HUES6 (cell line): ENCODE measurements around the gene ARHGEF17.

Experiments
- H3K27ac ChIP-seq: 2 replicates; pipeline ENCODE4 v1.7.0; 2013; ENCODE audit warnings: low read depth, mild to moderate bottlenecking, low read length, inconsistent platforms
- H3K27me3 ChIP-seq: 2 replicates; pipeline ENCODE4 v1.6.1; 2013; ENCODE audit warnings: low read length; ENCODE audit not compliant: control insufficient read depth, insufficient read depth
- H3K36me3 ChIP-seq: 2 replicates; pipeline ENCODE4 v1.6.1; 2013; ENCODE audit warnings: low read length; ENCODE audit not compliant: control insufficient read depth, insufficient read depth
- H3K4me1 ChIP-seq: 2 replicates; pipeline ENCODE4 v1.6.1; 2013; ENCODE audit warnings: low read length; ENCODE audit not compliant: control insufficient read depth, insufficient read depth
- H3K4me3 ChIP-seq: 2 replicates; pipeline ENCODE4 v1.5.1; 2013; ENCODE audit warnings: low read depth, low read length
- H3K9ac ChIP-seq: one replicate; pipeline ENCODE4 v1.6.1; 2013; ENCODE audit warnings: mild to moderate bottlenecking, low read length
- H3K9me3 ChIP-seq: 2 replicates; pipeline ENCODE4 v1.6.1; 2013; ENCODE audit warnings: low read depth, low read length; ENCODE audit not compliant: control insufficient read depth, insufficient read depth

ARHGEF17 gene

DNA sequence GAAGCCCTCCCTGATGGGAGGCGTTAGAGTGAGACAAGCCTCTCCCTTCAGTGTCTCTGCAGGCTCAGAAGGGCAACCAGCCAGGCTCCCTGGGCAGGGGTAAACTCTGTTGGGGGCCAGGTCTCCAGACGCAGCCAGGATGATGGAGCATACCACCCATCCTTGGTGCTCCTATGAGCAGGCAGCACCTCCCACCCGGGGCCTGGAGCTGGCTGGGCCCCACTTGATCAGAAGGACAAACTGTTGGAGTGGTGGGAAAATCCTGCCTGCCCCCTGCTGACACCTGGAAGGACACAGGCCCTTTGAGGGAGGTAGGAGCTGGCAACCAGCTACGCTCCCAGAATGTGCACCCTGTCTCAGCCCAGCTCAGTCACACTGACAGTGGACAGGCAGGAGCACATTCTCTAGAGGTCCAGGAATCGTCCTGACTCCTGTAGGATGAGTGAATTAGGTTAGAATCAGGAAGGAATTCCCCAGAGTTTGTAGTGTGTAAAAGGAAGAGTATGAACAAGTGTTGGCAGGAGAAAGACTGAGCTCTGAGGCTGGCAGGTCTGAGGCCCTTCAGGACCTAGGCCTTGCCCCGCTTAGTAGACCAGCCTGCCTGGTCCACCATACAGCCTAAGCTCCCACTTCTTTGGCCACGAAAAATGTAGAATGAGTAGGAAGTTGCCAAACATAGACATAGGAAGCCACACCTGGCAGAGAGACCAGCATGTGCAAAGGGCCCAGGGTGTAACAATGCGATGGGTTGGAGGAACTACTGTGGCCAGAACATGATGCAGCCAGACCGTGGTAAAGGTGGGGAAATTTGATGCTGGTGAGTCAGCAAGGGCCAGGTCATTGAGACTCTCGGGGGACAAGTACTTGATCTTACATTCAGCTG is 19.1 kb downstream of the ARHGEF17 start:
- H3K9ac ChIP-seq: no peak overlapping the region
- peaks cover 7% of the 10 kb centered on the region for H3K27me3 ChIP-seq
- H3K4me1 ChIP-seq: peaks cover 58% of the 10 kb centered on the region
- no peak overlapping the region for H3K4me3 ChIP-seq
- no peaks in the 10 kb centered on the region for H3K9me3 ChIP-seq
- no peak overlapping the region for H3K27ac ChIP-seq
- 0 out of 2 replicates have a peak, but pooled peaks cover 2% of the 10 kb centered on the region for H3K36me3 ChIP-seq

DNA sequence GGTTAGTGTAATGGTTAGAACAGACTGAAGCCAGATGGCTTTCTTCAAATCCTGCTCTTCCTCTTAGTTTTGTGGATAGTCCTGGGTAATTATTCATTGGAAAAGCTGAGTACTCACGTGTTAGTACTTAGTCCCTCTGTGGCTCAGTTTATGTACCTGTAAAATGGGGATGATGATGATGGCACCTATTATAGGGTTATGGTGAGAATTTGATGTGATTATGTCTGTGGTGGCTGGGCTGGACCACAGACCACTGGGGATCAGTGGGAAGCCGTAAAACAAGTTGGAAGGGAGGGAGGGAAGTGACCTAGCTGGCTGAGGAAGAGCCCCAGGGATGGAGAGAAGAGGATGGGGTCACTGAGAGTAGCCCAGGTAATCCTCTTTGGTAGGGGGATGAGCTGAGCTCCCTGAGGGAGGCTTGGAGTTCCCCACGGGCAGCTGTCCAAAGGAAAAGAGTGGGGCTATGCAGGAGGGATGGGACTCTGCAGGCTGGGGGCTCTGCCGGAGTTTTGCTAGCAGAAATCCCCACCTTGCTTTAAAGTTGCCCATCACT is 19.8 kb downstream of the ARHGEF17 start:
- 0 out of 2 replicates have a peak, but pooled peaks cover 2% of the 10 kb centered on the region for H3K36me3 ChIP-seq
- H3K4me3 ChIP-seq: no peak overlapping the region
- H3K27me3 ChIP-seq: peaks cover 12% of the 10 kb centered on the region
- no peak overlapping the region for H3K9ac ChIP-seq
- H3K4me1 ChIP-seq: peaks cover 58% of the 10 kb centered on the region
- no peaks in the 10 kb centered on the region for H3K9me3 ChIP-seq
- no peak overlapping the region for H3K27ac ChIP-seq

DNA sequence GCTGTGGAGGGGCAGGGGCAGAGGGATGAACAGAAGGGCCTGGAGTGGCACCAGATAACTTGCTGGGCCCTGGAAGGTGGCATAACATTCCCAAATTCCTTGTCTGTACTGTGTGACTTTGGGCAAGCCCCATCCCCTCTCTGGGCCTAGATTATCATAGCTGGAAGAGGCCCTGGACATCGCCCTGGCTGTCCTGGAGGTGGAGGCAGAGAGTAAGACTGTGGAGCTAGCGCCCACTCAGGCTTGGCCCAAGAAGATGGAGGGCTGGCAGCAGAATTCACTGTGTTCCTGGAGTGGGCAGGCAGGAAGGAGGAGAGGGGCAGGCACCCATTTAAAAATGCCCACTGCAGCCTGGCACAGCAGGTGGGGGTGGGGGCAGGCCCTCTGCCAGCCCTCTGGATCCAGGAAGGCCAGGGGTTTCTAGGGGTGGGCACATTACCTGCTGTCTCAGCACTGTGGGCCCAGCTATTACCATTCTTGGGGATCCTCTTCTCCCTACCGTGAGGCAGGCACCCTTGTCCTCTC is 22.6 kb downstream of the ARHGEF17 start:
- Histone ChIP-seq H3K36me3 (no peaks in the 10 kb centered on the region), H3K4me3 (peak overlapping the region; percentile 31; the same call in 1 of the 2 replicates), H3K27me3 (peaks cover 36% of the 10 kb centered on the region), H3K9ac (peak overlapping the region; percentile 15), H3K4me1 (peaks cover 57% of the 10 kb centered on the region), H3K27ac (no peak overlapping the region; the same call in 1 of the 2 replicates), H3K9me3 (no peaks in the 10 kb centered on the region)

DNA sequence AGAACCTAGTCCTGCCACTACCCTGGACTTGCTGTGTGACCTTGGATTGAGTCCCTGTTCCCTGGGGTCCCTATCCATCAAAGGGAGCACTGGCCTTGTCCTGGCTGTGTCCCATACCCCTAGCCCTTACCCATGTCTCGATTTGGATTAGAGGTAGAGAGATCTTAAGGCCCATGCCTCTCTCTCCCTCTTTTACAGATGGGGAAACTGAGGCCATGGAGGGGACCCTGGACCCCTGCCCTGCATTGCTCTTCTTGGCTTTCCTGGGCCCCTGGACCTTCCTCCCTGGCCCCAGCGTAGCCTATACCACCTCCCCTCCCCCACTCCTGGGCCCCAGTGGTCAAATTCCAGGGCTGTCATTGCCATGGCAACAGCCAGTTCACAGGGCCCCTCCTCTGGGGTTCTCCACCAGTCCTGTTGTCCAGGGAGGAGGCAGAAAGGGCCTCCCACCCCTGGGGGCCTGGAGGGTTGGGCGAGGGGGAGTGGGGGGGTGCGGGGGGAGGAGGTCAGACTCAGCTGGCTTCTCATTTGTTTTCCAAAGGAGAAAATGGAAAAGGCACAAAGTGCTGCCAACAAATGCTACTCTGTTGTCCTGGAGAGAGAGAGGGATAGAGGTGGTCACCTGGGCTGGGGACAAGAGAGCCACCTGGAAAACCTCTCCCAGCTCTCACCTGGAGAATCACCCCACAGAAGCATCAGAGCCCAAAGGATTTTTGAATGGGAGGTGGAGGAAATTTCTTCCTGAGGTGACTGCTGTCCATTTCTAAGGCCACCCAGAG is 23.3 kb downstream of the ARHGEF17 start:
- no peaks in the 10 kb centered on the region for H3K36me3 ChIP-seq
- peak overlapping the region; percentile 31; the same call in 1 of the 2 replicates for H3K4me3 ChIP-seq
- peak overlapping the region; percentile 15 for H3K9ac ChIP-seq
- H3K9me3 ChIP-seq: no peaks in the 10 kb centered on the region
- peaks cover 36% of the 10 kb centered on the region for H3K27me3 ChIP-seq
- H3K4me1 ChIP-seq: peaks cover 57% of the 10 kb centered on the region
- no peak overlapping the region; the same call in 1 of the 2 replicates for H3K27ac ChIP-seq

DNA sequence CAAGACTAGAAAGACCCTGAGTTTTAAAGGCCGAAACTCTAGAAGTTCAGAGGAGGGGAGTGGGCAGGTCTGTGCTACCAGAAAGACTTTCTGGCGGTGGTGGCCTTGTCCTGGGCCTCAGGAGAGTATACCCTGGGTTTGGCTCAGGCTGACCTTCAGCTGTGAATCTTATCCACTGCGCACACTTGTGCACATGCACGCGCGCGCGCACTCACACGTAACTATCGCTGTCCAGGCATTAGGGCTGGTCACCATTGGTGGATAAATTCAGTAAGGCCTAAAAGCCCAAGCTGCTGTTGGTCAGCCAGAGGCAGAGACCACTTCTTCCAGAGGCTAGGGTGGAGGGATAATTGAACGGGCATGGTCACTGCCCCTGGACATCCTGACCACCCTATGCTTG is 25.1 kb downstream of the ARHGEF17 start:
- Histone ChIP-seq H3K4me1 (peaks cover 48% of the 10 kb centered on the region), H3K27ac (no peak overlapping the region), H3K9me3 (no peaks in the 10 kb centered on the region), H3K9ac (no peak overlapping the region), H3K4me3 (no peak overlapping the region), H3K27me3 (peaks cover 36% of the 10 kb centered on the region), H3K36me3 (no peaks in the 10 kb centered on the region)

DNA sequence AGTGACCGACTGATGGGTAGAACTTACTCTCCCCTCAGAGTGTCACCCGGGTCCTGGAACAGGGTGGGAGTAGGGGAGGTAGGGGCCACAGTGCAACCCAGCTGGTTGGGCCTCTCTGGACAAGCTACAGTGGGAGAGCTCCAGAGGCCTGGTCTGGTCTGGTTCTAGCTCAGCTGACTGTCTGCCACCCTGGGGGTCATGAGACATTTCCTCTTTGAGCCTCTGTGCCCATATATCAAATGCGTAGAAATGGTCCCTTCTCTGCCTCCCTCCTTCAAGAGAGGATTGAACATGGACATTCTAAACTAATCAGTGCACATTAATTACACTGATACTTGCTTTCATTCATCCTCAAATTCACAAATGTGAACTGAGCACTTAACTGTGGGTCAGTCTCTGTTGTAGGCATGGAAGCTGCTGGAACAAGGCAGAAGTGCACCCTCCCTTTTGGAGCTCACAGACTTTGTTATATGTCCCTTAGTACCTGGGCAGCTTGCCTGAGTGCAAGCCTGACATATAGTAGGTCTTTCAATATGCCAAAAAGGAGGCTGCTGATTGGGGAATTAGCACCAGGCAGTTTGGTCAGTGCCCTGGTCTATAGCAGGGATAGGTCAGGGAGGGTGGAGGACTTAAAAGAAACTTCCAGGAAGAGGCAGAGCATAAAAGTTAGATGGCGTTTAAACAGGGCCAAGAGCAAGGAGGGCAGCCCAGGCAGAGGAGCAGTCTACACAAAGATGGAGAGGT is 25.7 kb downstream of the ARHGEF17 start:
- no peak overlapping the region for H3K9ac ChIP-seq
- no peaks in the 10 kb centered on the region for H3K36me3 ChIP-seq
- peaks cover 36% of the 10 kb centered on the region for H3K27me3 ChIP-seq
- no peak overlapping the region for H3K4me3 ChIP-seq
- peaks cover 48% of the 10 kb centered on the region for H3K4me1 ChIP-seq
- no peaks in the 10 kb centered on the region for H3K9me3 ChIP-seq
- H3K27ac ChIP-seq: no peak overlapping the region

DNA sequence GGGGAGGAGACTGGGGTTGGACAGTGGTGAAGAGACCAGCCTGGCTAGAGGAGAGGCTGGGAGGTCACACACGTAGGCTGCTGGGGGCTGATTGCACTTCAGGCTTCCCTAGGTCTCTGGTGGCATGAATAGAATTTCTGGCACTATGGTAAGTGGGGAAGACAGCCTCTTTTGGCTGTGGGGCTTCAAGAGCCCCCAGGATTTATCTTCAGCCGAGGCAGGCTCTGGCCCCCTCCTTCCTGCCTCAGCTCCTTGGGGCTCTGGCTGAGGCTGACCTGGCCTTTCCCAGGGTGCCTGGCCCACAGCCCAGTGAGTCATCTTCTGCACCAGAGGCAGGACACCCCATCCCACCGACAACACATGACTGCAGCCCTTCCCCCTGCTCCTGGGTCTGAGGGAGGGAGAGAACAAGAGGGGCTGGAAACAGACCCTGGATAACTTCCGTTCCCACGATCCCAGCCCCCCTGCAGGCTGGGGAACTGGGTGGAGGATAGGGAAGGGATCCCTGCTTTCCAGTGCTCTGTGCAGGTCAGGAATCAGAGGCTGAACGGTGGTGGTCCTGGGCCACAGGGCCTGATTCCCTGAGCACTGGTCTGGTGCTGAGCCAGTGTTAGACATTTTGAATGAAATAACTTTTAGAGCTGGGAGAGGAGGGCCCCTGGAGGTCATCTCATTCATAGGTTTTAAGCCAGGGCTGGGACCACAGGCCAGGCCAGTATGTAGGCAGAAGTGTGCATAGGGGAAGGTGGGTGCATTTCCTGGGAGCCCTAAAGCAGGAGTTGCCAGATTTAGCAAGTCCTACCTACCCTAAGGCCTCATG is 26.5 kb downstream of the ARHGEF17 start:
- Histone ChIP-seq H3K27ac (no peak overlapping the region; the same call in 1 of the 2 replicates), H3K36me3 (no peaks in the 10 kb centered on the region), H3K27me3 (peaks cover 36% of the 10 kb centered on the region), H3K4me3 (no peak overlapping the region), H3K4me1 (peaks cover 49% of the 10 kb centered on the region), H3K9me3 (no peaks in the 10 kb centered on the region), H3K9ac (no peak overlapping the region)

DNA sequence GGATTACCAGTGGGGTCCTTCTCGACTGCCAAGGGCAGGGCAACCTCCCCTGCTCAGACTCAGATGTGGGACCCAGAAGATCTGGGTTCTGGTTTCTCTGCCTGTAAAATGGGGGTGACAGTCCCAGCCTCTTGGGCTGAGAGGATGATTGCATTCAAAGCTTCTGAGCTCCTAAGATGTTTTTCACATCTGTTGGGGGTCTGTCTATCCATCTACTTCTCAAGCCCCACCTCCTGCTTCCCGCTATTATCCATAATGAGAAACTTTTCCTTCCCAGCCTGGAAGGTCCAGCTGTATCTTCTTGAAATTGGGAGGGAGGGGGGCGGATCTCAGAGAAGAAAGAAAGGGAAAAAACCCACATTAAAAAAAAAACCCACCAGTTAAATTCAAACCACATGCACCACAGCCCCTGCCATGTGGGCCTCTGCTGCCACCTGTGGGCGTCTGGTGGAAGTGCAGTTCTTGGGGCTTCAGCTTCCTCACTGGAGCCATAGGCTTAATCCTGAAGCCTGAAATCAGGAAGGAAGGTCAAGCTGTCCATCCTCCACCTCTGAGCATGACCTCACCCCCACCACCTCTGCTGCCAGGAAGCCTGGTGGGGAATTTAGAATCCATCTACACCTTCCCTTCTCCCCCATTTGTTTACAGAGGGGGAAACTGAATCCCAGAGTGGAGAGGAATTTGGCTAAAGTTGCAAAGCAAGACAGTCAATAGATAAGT is 27.3 kb downstream of the ARHGEF17 start:
- H3K36me3 ChIP-seq: no peaks in the 10 kb centered on the region
- no peak overlapping the region for H3K9ac ChIP-seq
- no peak overlapping the region; the same call in 1 of the 2 replicates for H3K27ac ChIP-seq
- peaks cover 36% of the 10 kb centered on the region for H3K27me3 ChIP-seq
- H3K4me1 ChIP-seq: peaks cover 56% of the 10 kb centered on the region
- H3K4me3 ChIP-seq: no peak overlapping the region
- H3K9me3 ChIP-seq: no peaks in the 10 kb centered on the region

DNA sequence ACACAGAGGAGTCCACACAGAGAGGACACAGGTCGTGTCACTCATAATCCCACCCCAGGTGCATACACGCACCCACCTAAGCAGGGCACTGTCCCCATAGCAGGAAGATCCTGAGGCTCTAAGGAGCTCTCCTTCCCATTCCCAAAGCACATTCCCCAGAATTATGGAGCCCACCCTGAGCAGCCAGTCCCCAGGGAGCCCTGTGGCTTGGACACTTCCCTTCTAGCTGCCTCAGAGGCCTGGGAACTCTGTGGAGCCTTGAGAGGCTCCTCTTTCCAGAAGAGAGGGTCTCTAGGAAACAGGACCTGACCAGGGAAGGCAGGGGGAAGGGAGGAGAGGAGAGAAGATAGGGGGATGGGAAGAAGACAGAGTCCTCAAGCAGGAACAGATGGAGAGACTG is 29.8 kb downstream of the ARHGEF17 start:
- Histone ChIP-seq H3K27me3 (peaks cover 37% of the 10 kb centered on the region), H3K4me3 (no peak overlapping the region), H3K9ac (no peak overlapping the region), H3K4me1 (peaks cover 40% of the 10 kb centered on the region), H3K27ac (no peak overlapping the region), H3K9me3 (no peaks in the 10 kb centered on the region), H3K36me3 (no peaks in the 10 kb centered on the region)
